GM23338 (cell line): ENCODE results near the gene EFHC2. TPM values are rescaled to one million over a fixed set of nuclear protein-coding genes. Genes with fewer than 3 reads are reported as not detected.

Experiments
- CREB1 ChIP-seq: fragments of 250-450 bp; sonication (Bioruptor Pico); IDR thresholded peaks from 2 replicates; pipeline ENCODE4 v1.5.0; 2020; ENCODE audit warnings: low read depth, mild to moderate bottlenecking, moderate library complexity
- ETS1 ChIP-seq: IDR thresholded peaks from 2 replicates; pipeline ENCODE4 v1.6.1; 2016; ENCODE audit warnings: antibody characterized with exemption
- EZH2 ChIP-seq: fragments of 200-600 bp; sonication (generic); IDR thresholded peaks from one replicate; pipeline ENCODE4 v1.8.0; 2017; ENCODE audit warnings: antibody characterized with exemption, mild to moderate bottlenecking, low read depth; ENCODE audit not compliant: unreplicated experiment
- JUNB ChIP-seq: IDR thresholded peaks from one replicate; pipeline ENCODE4 v1.6.1; 2016; ENCODE audit warnings: antibody characterized with exemption; ENCODE audit not compliant: unreplicated experiment
- NANOG ChIP-seq: IDR thresholded peaks from 2 replicates; pipeline ENCODE4 v1.6.1; 2016; ENCODE audit warnings: antibody characterized with exemption, borderline replicate concordance
- STAT1 ChIP-seq: IDR thresholded peaks from one replicate; pipeline ENCODE4 v1.6.1; 2016; ENCODE audit warnings: antibody characterized with exemption; ENCODE audit not compliant: unreplicated experiment
- ZNF114 ChIP-seq: fragments of 250-450 bp; sonication (Bioruptor Pico); IDR thresholded peaks from 2 replicates; pipeline ENCODE4 v1.5.0; 2020; ENCODE audit warnings: mild to moderate bottlenecking, moderate library complexity
- ZNF331 ChIP-seq: fragments of 250-450 bp; sonication (Bioruptor Pico); IDR thresholded peaks from 2 replicates; pipeline ENCODE4 v1.5.0; 2020; ENCODE audit warnings: low read depth, mild to moderate bottlenecking, moderate library complexity
- ZNF462 ChIP-seq: fragments of 250-450 bp; sonication (Bioruptor Pico); IDR thresholded peaks from 2 replicates; pipeline ENCODE4 v1.5.0; 2020; ENCODE audit warnings: mild to moderate bottlenecking, moderate library complexity
- polyA plus RNA-seq: library from polyadenylated mRNA; unstranded; fragments of >200 nt; fragmentation: Nextera tagmentation; extraction: Ambion mirVana; gene quantifications from 2 replicates; pipeline ENCODE4 v1.2.1, GENCODE V29; 2016
- total RNA-seq: library from RNA; depleted of rRNA; stranded (reverse); fragments of >200 nt; shearing (Covaris generic); gene quantifications from 2 replicates; pipeline ENCODE4 v1.2.3, GENCODE V29; 2014
- TF ChIP-seq, protein P1 (sequence below), 2 experiments: fragments of 200-600 bp in 1 of 2; sonication (generic) in 1 of 2; conservative IDR thresholded peaks; 2 replicates each; pipeline versions ENCODE4 v1.5.1 to v1.6.1; 2016 to 2017; ENCODE audit warnings: antibody characterized with exemption in 2 of 2, low read depth in 2 of 2, mild to moderate bottlenecking in 2 of 2, moderate library complexity in 1 of 2

The EFHC2 gene
- total and polyA plus RNA-seq, 2 experiments from 2014 or later = 3.1 to 3.2 TPM

DNA sequence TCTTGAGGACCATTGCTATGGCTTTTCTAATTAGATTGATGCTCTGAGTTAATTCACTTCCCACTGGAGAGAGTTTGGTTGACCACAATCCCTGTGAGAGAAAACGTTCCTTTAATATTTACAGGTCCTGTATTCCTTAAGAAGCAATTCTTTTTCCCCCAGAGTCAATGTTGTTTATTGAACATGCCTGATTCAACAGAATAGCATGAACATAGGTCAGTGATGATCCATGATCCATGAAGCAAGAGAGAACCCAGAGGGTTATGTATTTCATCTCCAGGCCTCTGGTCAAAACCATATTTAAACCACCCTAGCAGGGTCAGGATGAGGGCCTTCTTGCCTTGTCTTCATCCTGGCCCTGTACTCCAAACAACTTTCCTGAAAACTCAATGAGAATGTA lies 39.4 kb upstream of the EFHC2 start (continued):
- TF ChIP-seq ZNF462 (CRISPR knock-in tag) (no peak), JUNB (no peak), STAT1 (no peak), ETS1 (no peak), ZNF331 (CRISPR knock-in tag) (no peak), ZNF114 (CRISPR knock-in tag) (no peak), CREB1 (CRISPR knock-in tag) (no peak), EZH2 (no peak), NANOG (no peak)
- TF ChIP-seq, protein P1, sequence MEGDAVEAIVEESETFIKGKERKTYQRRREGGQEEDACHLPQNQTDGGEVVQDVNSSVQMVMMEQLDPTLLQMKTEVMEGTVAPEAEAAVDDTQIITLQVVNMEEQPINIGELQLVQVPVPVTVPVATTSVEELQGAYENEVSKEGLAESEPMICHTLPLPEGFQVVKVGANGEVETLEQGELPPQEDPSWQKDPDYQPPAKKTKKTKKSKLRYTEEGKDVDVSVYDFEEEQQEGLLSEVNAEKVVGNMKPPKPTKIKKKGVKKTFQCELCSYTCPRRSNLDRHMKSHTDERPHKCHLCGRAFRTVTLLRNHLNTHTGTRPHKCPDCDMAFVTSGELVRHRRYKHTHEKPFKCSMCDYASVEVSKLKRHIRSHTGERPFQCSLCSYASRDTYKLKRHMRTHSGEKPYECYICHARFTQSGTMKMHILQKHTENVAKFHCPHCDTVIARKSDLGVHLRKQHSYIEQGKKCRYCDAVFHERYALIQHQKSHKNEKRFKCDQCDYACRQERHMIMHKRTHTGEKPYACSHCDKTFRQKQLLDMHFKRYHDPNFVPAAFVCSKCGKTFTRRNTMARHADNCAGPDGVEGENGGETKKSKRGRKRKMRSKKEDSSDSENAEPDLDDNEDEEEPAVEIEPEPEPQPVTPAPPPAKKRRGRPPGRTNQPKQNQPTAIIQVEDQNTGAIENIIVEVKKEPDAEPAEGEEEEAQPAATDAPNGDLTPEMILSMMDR (conservative IDR thresholded peaks at IDR 0.05; ENCODE audit: low read depth in 2 of 2) = no peak
